Ishikawa (cell line): ENCODE measurements around the gene ARAP1.

ENCODE experiments used
- CEBPB ChIP-seq: IDR thresholded peaks from 2 replicates; pipeline ENCODE4 v1.6.1; 2012
- CREB1 ChIP-seq: IDR thresholded peaks from 2 replicates; pipeline ENCODE4 v1.6.1; 2012; ENCODE audit warnings: low read depth
- EGR1 ChIP-seq: IDR thresholded peaks from 2 replicates; pipeline ENCODE4 v1.6.1; 2012
- EP300 ChIP-seq: IDR thresholded peaks from 2 replicates; pipeline ENCODE4 v1.6.1; 2012; ENCODE audit warnings: borderline replicate concordance
- FOXM1 ChIP-seq: IDR thresholded peaks from 2 replicates; pipeline ENCODE4 v1.6.1; 2012; ENCODE audit warnings: low read depth, borderline replicate concordance
- MAX ChIP-seq: IDR thresholded peaks from 2 replicates; pipeline ENCODE4 v1.6.1; 2012
- NFIC ChIP-seq: IDR thresholded peaks from 2 replicates; pipeline ENCODE4 v1.6.1; 2012
- RAD21 ChIP-seq: IDR thresholded peaks from 2 replicates; pipeline ENCODE4 v1.6.1; 2012; ENCODE audit warnings: low read depth
- REST ChIP-seq: IDR thresholded peaks from 2 replicates; pipeline ENCODE4 v1.6.1; 2012; ENCODE audit warnings: low read depth, mild to moderate bottlenecking
- TAF1 ChIP-seq: IDR thresholded peaks from 2 replicates; pipeline ENCODE4 v1.6.1; 2012; ENCODE audit warnings: low read depth, mild to moderate bottlenecking
- TCF12 ChIP-seq: IDR thresholded peaks from 2 replicates; pipeline ENCODE4 v1.6.1; 2012; ENCODE audit warnings: low read depth
- TEAD4 ChIP-seq: IDR thresholded peaks from 2 replicates; pipeline ENCODE4 v1.6.1; 2012
- USF1 ChIP-seq: IDR thresholded peaks from 2 replicates; pipeline ENCODE4 v1.6.1; 2012
- YY1 ChIP-seq: IDR thresholded peaks from 2 replicates; pipeline ENCODE4 v1.6.1; 2012; ENCODE audit warnings: low read depth
- ZBTB7A ChIP-seq: IDR thresholded peaks from 2 replicates; pipeline ENCODE4 v1.6.1; 2012; ENCODE audit warnings: low read depth

Gene ARAP1

GRCh38 chr11:72750086-72750485 lies 2.1 kb downstream of the ARAP1 start:
- TF ChIP-seq REST: no peak
- TF ChIP-seq TAF1: no peak
- no peak for TF ChIP-seq USF1
- no peak for TF ChIP-seq CEBPB
- no peak for TF ChIP-seq YY1
- TF ChIP-seq ZBTB7A: no peak
- TF ChIP-seq EP300: no peak
- no peak for TF ChIP-seq TCF12

- no peak for TF ChIP-seq CEBPB
- no peak for TF ChIP-seq MAX
- no peak for TF ChIP-seq YY1
- TF ChIP-seq ZBTB7A: no peak
- TF ChIP-seq TEAD4: no peak
- TF ChIP-seq FOXM1: no peak
- TF ChIP-seq EGR1: no peak
- no peak for TF ChIP-seq TCF12
- TF ChIP-seq RAD21: no peak
- no peak for TF ChIP-seq NFIC
- TF ChIP-seq CREB1: no peak
- TF ChIP-seq TAF1: no peak
- no peak for TF ChIP-seq USF1
- TF ChIP-seq EP300: no peak
- TF ChIP-seq REST: no peak
These were observed 4.8 kb downstream of the ARAP1 start for GRCh38 chr11:72747289-72747855.

- no peak for TF ChIP-seq TAF1
- no peak for TF ChIP-seq CREB1
- TF ChIP-seq NFIC: no peak
- TF ChIP-seq REST: no peak
- TF ChIP-seq TEAD4: no peak
- TF ChIP-seq FOXM1: no peak
- TF ChIP-seq USF1: no peak
- TF ChIP-seq TCF12: no peak
- no peak for TF ChIP-seq YY1
- TF ChIP-seq CEBPB: no peak
- no peak for TF ChIP-seq RAD21
- no peak for TF ChIP-seq ZBTB7A
- TF ChIP-seq MAX: no peak
- no peak for TF ChIP-seq EP300
These were observed 5.4 kb downstream of the ARAP1 start for GRCh38 chr11:72746821-72747220.

GRCh38 chr11:72745925-72746550 lies 6.2 kb downstream of the ARAP1 start:
- TF ChIP-seq USF1 (no peak), TEAD4 (no peak), CREB1 (no peak), EP300 (no peak), ZBTB7A (no peak), FOXM1 (no peak), CEBPB (no peak), EGR1 (no peak), TCF12 (no peak), NFIC (no peak), MAX (no peak), REST (no peak), TAF1 (no peak), YY1 (no peak)
